ENCODE results near the gene INO80.

INO80 gene

GRCh38 chr15:40932156-40932555, 183.9 kb downstream of the INO80 start:
- H3K9me3 Mint-ChIP-seq: no peaks in the 10 kb centered on the region
- H3K36me3 Mint-ChIP-seq (ENCODE audit: low read depth): no peaks in the 10 kb centered on the region
- H3K27me3 Mint-ChIP-seq (ENCODE audit: low read depth): peaks cover 52% of the 10 kb centered on the region
- no peak overlapping the region for H3K4me3 Mint-ChIP-seq
- peaks cover 24% of the 10 kb centered on the region for H3K4me1 Mint-ChIP-seq (ENCODE audit: low read depth)
- no peak overlapping the region for H3K27ac Mint-ChIP-seq
- no peak for DNase-seq (ENCODE audit: low spot score)

- no peak for DNase-seq (ENCODE audit: low spot score)
- H3K36me3 Mint-ChIP-seq (ENCODE audit: low read depth): no peaks in the 10 kb centered on the region
- no peak overlapping the region for H3K27ac Mint-ChIP-seq
- peaks cover 58% of the 10 kb centered on the region for H3K27me3 Mint-ChIP-seq (ENCODE audit: low read depth)
- peaks cover 30% of the 10 kb centered on the region for H3K4me1 Mint-ChIP-seq (ENCODE audit: low read depth)
- peak overlapping the region; percentile 79 for H3K4me3 Mint-ChIP-seq
- no peaks in the 10 kb centered on the region for H3K9me3 Mint-ChIP-seq
These were observed 184.6 kb downstream of the INO80 start for GRCh38 chr15:40931300-40932142.

GRCh38 chr15:40930430-40931299, 185.4 kb downstream of the INO80 start:
- no peak for DNase-seq (ENCODE audit: low spot score)
- peaks cover 62% of the 10 kb centered on the region for H3K27me3 Mint-ChIP-seq (ENCODE audit: low read depth)
- no peaks in the 10 kb centered on the region for H3K9me3 Mint-ChIP-seq
- peak overlapping the region; percentile 79 for H3K4me3 Mint-ChIP-seq
- peaks cover 30% of the 10 kb centered on the region for H3K4me1 Mint-ChIP-seq (ENCODE audit: low read depth)
- H3K27ac Mint-ChIP-seq: peak overlapping the region; percentile 50
- H3K36me3 Mint-ChIP-seq (ENCODE audit: low read depth): no peaks in the 10 kb centered on the region

GRCh38 chr15:40929660-40930429, 186.2 kb downstream of the INO80 start:
- DNase-seq (ENCODE audit: low spot score): no peak
- Mint-ChIP-seq H3K9me3 (no peaks in the 10 kb centered on the region), H3K27ac (peak overlapping the region; percentile 50), H3K36me3 (ENCODE audit: low read depth) (no peaks in the 10 kb centered on the region), H3K4me1 (ENCODE audit: low read depth) (peaks cover 30% of the 10 kb centered on the region), H3K27me3 (ENCODE audit: low read depth) (peaks cover 69% of the 10 kb centered on the region), H3K4me3 (peak overlapping the region; percentile 79)

Measured in T-helper 2 cell treated with Interferon-gamma antibody and Interleukin-4, amounts not matched to agents 5 μg/mL and 100 μg/mL, for 36 hours (primary cell).